NCI-H146 (cell line): Measurements from ENCODE around the gene ABCC4.

Experiments
- DNase-seq: peaks from one replicate; lab custom pipeline; 2025; lab: John Stamatoyannopoulos, UW

The ABCC4 gene

GRCh38 chr13:95301183-95301967 lies at the start of gene ABCC4:
TSS of gene ABCC4 (minus strand) at chr13:95301451. CDS start at chr13:95301314, 137 bp downstream.
- DNase-seq: peak; percentile 85

GRCh38 chr13:95349267-95349666 lies 48.0 kb upstream of the ABCC4 start:
- DNase-seq: no peak

- no peak for DNase-seq
Observed at GRCh38 chr13:95343944-95344343, 42.7 kb upstream of the ABCC4 start.

- no peak for DNase-seq
Observed at GRCh38 chr13:95341441-95341840, 40.2 kb upstream of the ABCC4 start.

GRCh38 chr13:95338905-95339304 lies 37.7 kb upstream of the ABCC4 start:
- DNase-seq: no peak

- no peak for DNase-seq
Observed at GRCh38 chr13:95337597-95337996, 36.3 kb upstream of the ABCC4 start.

- no peak for DNase-seq
Observed at GRCh38 chr13:95335667-95336066, 34.4 kb upstream of the ABCC4 start.

GRCh38 chr13:95328386-95328785 lies 27.1 kb upstream of the ABCC4 start:
- DNase-seq: no peak

- DNase-seq: no peak
Observed at GRCh38 chr13:95327190-95327589, 25.9 kb upstream of the ABCC4 start.

- no peak for DNase-seq
Observed at GRCh38 chr13:95326695-95327094, 25.4 kb upstream of the ABCC4 start.

- DNase-seq: no peak
Observed at GRCh38 chr13:95325485-95325884, 24.2 kb upstream of the ABCC4 start.

GRCh38 chr13:95323930-95324662 lies 22.8 kb upstream of the ABCC4 start:
- peak; percentile 70 for DNase-seq

- DNase-seq: no peak
Observed at GRCh38 chr13:95319551-95320274, 18.5 kb upstream of the ABCC4 start.

- DNase-seq: no peak
Observed at GRCh38 chr13:95317039-95317989, 16.1 kb upstream of the ABCC4 start.

- no peak for DNase-seq
Observed at GRCh38 chr13:95315752-95316151, 14.5 kb upstream of the ABCC4 start.

GRCh38 chr13:95307507-95307906 lies 6.3 kb upstream of the ABCC4 start:
- no peak for DNase-seq

GRCh38 chr13:95304453-95304852 lies 3.2 kb upstream of the ABCC4 start:
- DNase-seq: no peak

GRCh38 chr13:95301968-95302393 lies 730 bp upstream of the ABCC4 start:
- no peak for DNase-seq

- peak; percentile 67 for DNase-seq
Observed at GRCh38 chr13:95300625-95301182, 547 bp downstream of the ABCC4 start.

- no peak for DNase-seq
Observed at GRCh38 chr13:95298971-95299621, 2.2 kb downstream of the ABCC4 start.
